ENCODE data around the gene SRL.

GRCh38 chr16:4212934-4213296 is 29.0 kb downstream of the SRL start:
- TF ChIP-seq POLR2AphosphoS5 (IDR thresholded peaks at IDR 0.05; ENCODE audit: low read depth, low read length) = no peak
- TF ChIP-seq POLR2A (IDR thresholded peaks at IDR 0.05; ENCODE audit: low read depth, low read length) = no peak
- no peak for TF ChIP-seq TAF1 (IDR thresholded peaks at IDR 0.05; ENCODE audit: borderline replicate concordance, low read depth, low read length)

Measured in GM12892 (cell line).